ENCODE measurements around the gene SOCS2.

Gene SOCS2

DNA sequence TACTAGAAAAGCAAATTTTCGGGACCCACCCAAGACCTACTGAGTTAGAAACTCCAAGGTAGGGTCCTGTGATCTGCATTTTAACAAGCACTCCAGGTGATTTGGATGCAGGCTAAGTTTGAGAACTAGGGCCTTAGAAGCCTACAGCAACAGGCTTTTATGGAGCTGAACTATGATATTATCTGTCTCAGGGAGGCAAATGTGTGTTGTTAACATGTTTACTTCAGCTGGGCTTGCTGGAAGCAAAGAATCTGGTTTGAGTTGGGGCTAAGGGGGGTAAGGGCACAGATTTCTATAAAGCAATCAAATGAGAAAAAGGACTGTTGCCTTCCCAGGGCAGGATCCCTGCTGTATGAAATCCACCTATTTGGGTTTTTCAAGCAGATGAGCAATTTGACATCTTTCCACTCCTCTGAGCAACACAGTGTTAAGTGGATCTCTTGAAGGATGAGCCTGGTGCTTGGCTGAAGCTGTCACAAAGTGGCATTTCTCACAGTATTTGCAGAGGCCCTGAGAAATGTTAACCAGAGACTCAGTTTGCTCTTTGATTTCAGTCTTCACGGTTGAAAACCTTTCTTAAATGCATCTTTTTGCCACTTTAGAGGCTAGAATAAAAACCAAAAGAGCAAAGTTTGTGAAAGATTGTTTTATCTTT is 36.2 kb upstream of the SOCS2 start:
- no peak overlapping the region for H3K4me3 ChIP-seq (ENCODE audit: low read length)
- no peak overlapping the region for H3K4me2 ChIP-seq (ENCODE audit: low read length)
- H3K4ac ChIP-seq (ENCODE audit: low read depth, low read length): no peak overlapping the region
- H2BK120ac ChIP-seq (ENCODE audit: low read depth, low read length): no peak overlapping the region
- no peak overlapping the region for H4K8ac ChIP-seq (ENCODE audit: low read depth, low read length)
- no peak overlapping the region for H2BK5ac ChIP-seq (ENCODE audit: low read length)
- no peaks in the 10 kb centered on the region for H3K4me1 ChIP-seq (ENCODE audit: control insufficient read depth, low read depth, low read length)
- H3K56ac ChIP-seq (ENCODE audit: low read length): no peak overlapping the region
- H3K79me1 ChIP-seq (ENCODE audit: low read length): no peaks in the 10 kb centered on the region
- WGBS (ENCODE audit: extremely low coverage, insufficient coverage, low lambda C conversion rate): no CpG with 5 or more reads among the region's 2 CpGs
- no peak overlapping the region for H2BK15ac ChIP-seq (replicated peaks; ENCODE audit: low read depth)
- no peaks in the 10 kb centered on the region for H3K27me3 ChIP-seq (ENCODE audit: insufficient read depth, low read length, poor library complexity)
- H3K9ac ChIP-seq (ENCODE audit: low read length): no peak overlapping the region
- no peak overlapping the region for H3K18ac ChIP-seq (ENCODE audit: low read length)
- H4K5ac ChIP-seq (ENCODE audit: low read length): no peak overlapping the region
- no peak for DNase-seq
- H3K79me2 ChIP-seq (ENCODE audit: control insufficient read depth, insufficient read depth, low read length): no peaks in the 10 kb centered on the region
- H3K23ac ChIP-seq (ENCODE audit: low read length): no peak overlapping the region
- H3K27ac ChIP-seq (ENCODE audit: low read depth, low read length): no peak overlapping the region
- no peaks in the 10 kb centered on the region for H3K36me3 ChIP-seq (ENCODE audit: control insufficient read depth, insufficient read depth, low read length)
- no peak overlapping the region for H2AK5ac ChIP-seq (ENCODE audit: low read length)

DNA sequence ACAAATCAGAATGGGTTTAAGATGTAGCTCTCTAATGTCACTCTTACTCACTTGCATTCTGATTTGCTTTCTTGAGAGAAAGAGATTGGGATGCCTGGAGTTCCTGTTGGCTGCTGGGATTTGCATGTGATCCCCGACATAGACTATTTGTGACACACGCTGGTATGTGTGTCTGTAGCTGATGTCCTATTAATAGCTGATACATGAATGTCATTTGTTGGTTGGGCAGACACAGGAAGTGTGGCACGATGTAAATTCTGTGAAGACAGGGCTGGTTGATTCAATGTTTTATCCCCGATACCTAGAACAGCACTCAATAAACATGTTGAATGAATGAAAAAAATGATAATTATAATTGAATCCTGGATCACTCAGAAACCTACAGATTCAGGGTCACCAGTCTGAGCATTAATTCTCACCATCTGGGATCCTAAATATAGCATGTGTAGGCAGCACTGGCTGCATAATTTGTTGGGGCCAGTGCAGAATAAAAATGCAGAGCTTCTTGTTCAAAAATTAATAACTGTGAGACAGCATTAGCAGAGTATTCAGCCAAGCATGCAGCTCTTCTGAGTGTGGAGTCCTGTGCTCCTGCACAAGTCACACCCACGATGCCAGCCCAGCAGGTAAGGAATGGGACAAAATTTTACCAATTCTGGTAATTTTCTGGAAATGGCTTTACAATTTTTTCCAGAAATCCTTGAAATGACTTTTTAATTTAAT is 35.5 kb upstream of the SOCS2 start:
- Histone ChIP-seq H3K79me2 (ENCODE audit: control insufficient read depth, insufficient read depth, low read length) (no peaks in the 10 kb centered on the region), H3K56ac (ENCODE audit: low read length) (no peak overlapping the region), H3K18ac (ENCODE audit: low read length) (no peak overlapping the region), H3K4me2 (ENCODE audit: low read length) (no peak overlapping the region), H3K4me3 (ENCODE audit: low read length) (no peak overlapping the region), H3K4ac (ENCODE audit: low read depth, low read length) (no peak overlapping the region), H3K27ac (ENCODE audit: low read depth, low read length) (no peak overlapping the region), H4K5ac (ENCODE audit: low read length) (no peak overlapping the region), H3K79me1 (ENCODE audit: low read length) (no peaks in the 10 kb centered on the region), H3K4me1 (ENCODE audit: control insufficient read depth, low read depth, low read length) (no peaks in the 10 kb centered on the region), H3K36me3 (ENCODE audit: control insufficient read depth, insufficient read depth, low read length) (no peaks in the 10 kb centered on the region), H2BK120ac (ENCODE audit: low read depth, low read length) (no peak overlapping the region), H3K9ac (ENCODE audit: low read length) (no peak overlapping the region), H2BK5ac (ENCODE audit: low read length) (no peak overlapping the region), H4K8ac (ENCODE audit: low read depth, low read length) (no peak overlapping the region), H2AK5ac (ENCODE audit: low read length) (no peak overlapping the region), H3K27me3 (ENCODE audit: insufficient read depth, low read length, poor library complexity) (no peaks in the 10 kb centered on the region), H2BK15ac (replicated peaks; ENCODE audit: low read depth) (no peak overlapping the region), H3K23ac (ENCODE audit: low read length) (no peak overlapping the region)
- DNase-seq: no peak
- WGBS (ENCODE audit: extremely low coverage, insufficient coverage, low lambda C conversion rate): no CpG with 5 or more reads among the region's 5 CpGs

- Histone ChIP-seq H2BK120ac (ENCODE audit: low read depth, low read length) (no peak overlapping the region), H3K23ac (ENCODE audit: low read length) (no peak overlapping the region), H3K27me3 (ENCODE audit: insufficient read depth, low read length, poor library complexity) (no peaks in the 10 kb centered on the region), H3K79me2 (ENCODE audit: control insufficient read depth, insufficient read depth, low read length) (no peaks in the 10 kb centered on the region), H3K4me2 (ENCODE audit: low read length) (no peak overlapping the region), H4K5ac (ENCODE audit: low read length) (no peak overlapping the region), H2BK15ac (replicated peaks; ENCODE audit: low read depth) (no peak overlapping the region), H3K4me1 (ENCODE audit: control insufficient read depth, low read depth, low read length) (no peaks in the 10 kb centered on the region), H3K79me1 (ENCODE audit: low read length) (no peaks in the 10 kb centered on the region), H3K18ac (ENCODE audit: low read length) (no peak overlapping the region), H2AK5ac (ENCODE audit: low read length) (no peak overlapping the region), H3K4me3 (ENCODE audit: low read length) (no peak overlapping the region), H3K36me3 (ENCODE audit: control insufficient read depth, insufficient read depth, low read length) (no peaks in the 10 kb centered on the region), H2BK5ac (ENCODE audit: low read length) (no peak overlapping the region), H3K9ac (ENCODE audit: low read length) (no peak overlapping the region), H3K4ac (ENCODE audit: low read depth, low read length) (no peak overlapping the region), H3K27ac (ENCODE audit: low read depth, low read length) (no peak overlapping the region), H3K56ac (ENCODE audit: low read length) (no peak overlapping the region), H4K8ac (ENCODE audit: low read depth, low read length) (no peak overlapping the region)
- peak; percentile 42 for DNase-seq
- no CpG with 5 or more reads among the region's 5 CpGs for WGBS (ENCODE audit: extremely low coverage, insufficient coverage, low lambda C conversion rate)
Observed at GRCh38 chr12:93537769-93538168, 34.7 kb upstream of the SOCS2 start.

DNA sequence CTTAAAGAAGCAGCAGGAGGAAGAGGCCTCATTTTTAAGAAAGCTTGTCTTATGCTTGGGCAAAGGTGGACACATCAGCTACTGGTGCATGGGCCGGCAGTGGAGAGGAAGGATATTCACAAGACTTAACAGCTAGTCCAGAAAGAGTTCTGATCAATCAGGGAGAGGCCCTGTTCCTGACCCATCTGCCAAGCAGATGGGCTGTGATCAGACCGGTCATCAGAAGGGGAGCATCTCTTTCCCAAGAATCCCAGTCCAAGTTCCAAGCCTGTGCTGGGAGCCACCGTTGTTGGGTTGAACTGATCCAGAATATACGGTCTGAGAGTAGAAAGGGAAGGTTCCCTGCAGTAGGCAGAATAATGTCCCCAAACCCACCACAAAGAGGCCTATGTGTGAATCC is 32.7 kb upstream of the SOCS2 start:
- no peak for DNase-seq
- no CpG with 5 or more reads among the region's 4 CpGs for WGBS (ENCODE audit: extremely low coverage, insufficient coverage, low lambda C conversion rate)
- H4K5ac ChIP-seq (ENCODE audit: low read length): no peak overlapping the region

DNA sequence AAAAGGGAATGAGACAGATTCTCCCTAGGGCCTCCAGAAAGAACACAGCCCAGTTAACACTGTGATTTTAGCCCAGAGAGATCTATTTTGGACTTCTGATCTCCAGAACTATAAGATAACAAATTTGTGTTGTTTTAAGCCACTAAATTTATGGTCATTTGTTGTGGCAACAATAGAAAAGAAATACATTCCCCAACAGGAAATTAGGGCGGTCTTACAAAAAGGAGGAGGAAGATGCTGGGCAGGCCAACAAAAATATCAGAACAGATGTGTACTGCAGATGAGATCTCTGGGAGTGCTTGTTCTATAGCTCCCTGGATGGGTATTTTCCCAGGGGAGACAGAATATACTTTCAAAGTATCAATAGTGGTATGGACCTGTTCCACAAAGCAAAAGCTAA is 32.0 kb upstream of the SOCS2 start:
- no CpG with 5 or more reads among the region's 1 CpG for WGBS (ENCODE audit: extremely low coverage, insufficient coverage, low lambda C conversion rate)

More for the DNA sequence above, 32.7 kb upstream of the SOCS2 start:
- no peak overlapping the region for H3K56ac ChIP-seq (ENCODE audit: low read length)
- no peaks in the 10 kb centered on the region for H3K27me3 ChIP-seq (ENCODE audit: insufficient read depth, low read length, poor library complexity)
- H3K79me2 ChIP-seq (ENCODE audit: control insufficient read depth, insufficient read depth, low read length): no peaks in the 10 kb centered on the region
- H3K23ac ChIP-seq (ENCODE audit: low read length): no peak overlapping the region
- no peak overlapping the region for H3K18ac ChIP-seq (ENCODE audit: low read length)
- H3K79me1 ChIP-seq (ENCODE audit: low read length): no peaks in the 10 kb centered on the region
- no peak overlapping the region for H2BK5ac ChIP-seq (ENCODE audit: low read length)
- H3K9ac ChIP-seq (ENCODE audit: low read length): no peak overlapping the region
- H3K4me1 ChIP-seq (ENCODE audit: control insufficient read depth, low read depth, low read length): no peaks in the 10 kb centered on the region
- H3K4me2 ChIP-seq (ENCODE audit: low read length): no peak overlapping the region
- no peak overlapping the region for H2BK15ac ChIP-seq (replicated peaks; ENCODE audit: low read depth)
- no peak overlapping the region for H3K4ac ChIP-seq (ENCODE audit: low read depth, low read length)
- H3K27ac ChIP-seq (ENCODE audit: low read depth, low read length): no peak overlapping the region
- H2AK5ac ChIP-seq (ENCODE audit: low read length): no peak overlapping the region
- H4K8ac ChIP-seq (ENCODE audit: low read depth, low read length): no peak overlapping the region
- H2BK120ac ChIP-seq (ENCODE audit: low read depth, low read length): no peak overlapping the region
- H3K4me3 ChIP-seq (ENCODE audit: low read length): no peak overlapping the region
- H3K36me3 ChIP-seq (ENCODE audit: control insufficient read depth, insufficient read depth, low read length): no peaks in the 10 kb centered on the region

More for the DNA sequence above, 32.0 kb upstream of the SOCS2 start:
- DNase-seq: no peak
- no peaks in the 10 kb centered on the region for H3K4me1 ChIP-seq (ENCODE audit: control insufficient read depth, low read depth, low read length)
- no peak overlapping the region for H2BK5ac ChIP-seq (ENCODE audit: low read length)
- H2BK15ac ChIP-seq (replicated peaks; ENCODE audit: low read depth): no peak overlapping the region
- no peak overlapping the region for H3K4me2 ChIP-seq (ENCODE audit: low read length)
- no peak overlapping the region for H4K8ac ChIP-seq (ENCODE audit: low read depth, low read length)
- H3K4me3 ChIP-seq (ENCODE audit: low read length): no peak overlapping the region
- H3K18ac ChIP-seq (ENCODE audit: low read length): no peak overlapping the region
- no peaks in the 10 kb centered on the region for H3K27me3 ChIP-seq (ENCODE audit: insufficient read depth, low read length, poor library complexity)
- no peak overlapping the region for H3K9ac ChIP-seq (ENCODE audit: low read length)
- no peak overlapping the region for H3K56ac ChIP-seq (ENCODE audit: low read length)
- H3K4ac ChIP-seq (ENCODE audit: low read depth, low read length): no peak overlapping the region
- H2BK120ac ChIP-seq (ENCODE audit: low read depth, low read length): no peak overlapping the region
- no peaks in the 10 kb centered on the region for H3K36me3 ChIP-seq (ENCODE audit: control insufficient read depth, insufficient read depth, low read length)
- no peaks in the 10 kb centered on the region for H3K79me2 ChIP-seq (ENCODE audit: control insufficient read depth, insufficient read depth, low read length)
- no peak overlapping the region for H2AK5ac ChIP-seq (ENCODE audit: low read length)
- no peak overlapping the region for H3K27ac ChIP-seq (ENCODE audit: low read depth, low read length)
- H4K5ac ChIP-seq (ENCODE audit: low read length): no peak overlapping the region
- H3K79me1 ChIP-seq (ENCODE audit: low read length): no peaks in the 10 kb centered on the region
- no peak overlapping the region for H3K23ac ChIP-seq (ENCODE audit: low read length)

All from mesendoderm (in vitro differentiated cells).